Astrocyte of the spinal cord (primary cell): Measurements from ENCODE around the gene MEIOSIN.
A peak's percentile ranks its signal among the peaks of the same experiment; 100 is the strongest.

Experiments used
- DNase-seq: peaks from one replicate; pipeline ENCODE4 v3.0.0; 2011; ENCODE audit warnings: low read depth, low spot score
- H3K4me3 ChIP-seq: 2 replicates; pipeline ENCODE4 v1.5.1; 2011; ENCODE audit warnings: low read depth, mild to moderate bottlenecking, low read length, moderate library complexity
- CTCF ChIP-seq: IDR thresholded peaks from 2 replicates; pipeline ENCODE4 v1.5.1; 2012; ENCODE audit warnings: low read depth, mild to moderate bottlenecking, low read length, inconsistent platforms
- in situ Hi-C: cut with HindIII; loops from 2 replicates; pipeline ENCODE4 v1.10.0; 2017; ENCODE audit warnings: low sequenced_read_pairs

MEIOSIN gene

GRCh38 chr19:45766296-45766868 is 33.1 kb downstream of the MEIOSIN start:
- in situ Hi-C loops, result no loop called here
- H3K4me3 ChIP-seq, result peak overlapping the region; percentile 75
- TF ChIP-seq CTCF, result no peak
- no peak for DNase-seq

GRCh38 chr19:45766869-45767346 is 33.7 kb downstream of the MEIOSIN start:
- peak; percentile 16 for DNase-seq
- in situ Hi-C loops, result no loop called here
- peak overlapping the region; percentile 75 for H3K4me3 ChIP-seq
- no peak for TF ChIP-seq CTCF

- no peak for TF ChIP-seq CTCF
- peak overlapping the region; percentile 75 for H3K4me3 ChIP-seq
- DNase-seq, result peak; percentile 88
- in situ Hi-C loops, result no loop called here
Measured at GRCh38 chr19:45767410-45767880, 34.2 kb downstream of the MEIOSIN start.

GRCh38 chr19:45767881-45768654 is 34.8 kb downstream of the MEIOSIN start:
- in situ Hi-C loops, result no loop called here
- H3K4me3 ChIP-seq, result peak overlapping the region; percentile 75
- no peak for TF ChIP-seq CTCF
- DNase-seq, result peak; percentile 73

- no peak for TF ChIP-seq CTCF
- no peak for DNase-seq
- in situ Hi-C loops, result no loop called here
- peak overlapping the region; percentile 75 for H3K4me3 ChIP-seq
Measured at GRCh38 chr19:45768655-45768983, 35.4 kb downstream of the MEIOSIN start.

- peak; percentile 99 for DNase-seq
- no peak for TF ChIP-seq CTCF
- in situ Hi-C loops, result no loop called here
- peak within 1 kb of the TSS; percentile 75 for H3K4me3 ChIP-seq
Measured at GRCh38 chr19:45768984-45769782, 35.9 kb downstream of the MEIOSIN start, which contains the start of gene SIX5. SIX5 (minus strand) TSS chr19:45769252; CDS start chr19:45768844, 408 bp downstream.
